ENCODE measurements around the gene CDKAL1.
"Not testable (repeated sequence)": the region's sequence is repeated elsewhere in the genome, so short reads cannot be mapped to it uniquely, and the experiment has no call there.

The CDKAL1 gene

DNA sequence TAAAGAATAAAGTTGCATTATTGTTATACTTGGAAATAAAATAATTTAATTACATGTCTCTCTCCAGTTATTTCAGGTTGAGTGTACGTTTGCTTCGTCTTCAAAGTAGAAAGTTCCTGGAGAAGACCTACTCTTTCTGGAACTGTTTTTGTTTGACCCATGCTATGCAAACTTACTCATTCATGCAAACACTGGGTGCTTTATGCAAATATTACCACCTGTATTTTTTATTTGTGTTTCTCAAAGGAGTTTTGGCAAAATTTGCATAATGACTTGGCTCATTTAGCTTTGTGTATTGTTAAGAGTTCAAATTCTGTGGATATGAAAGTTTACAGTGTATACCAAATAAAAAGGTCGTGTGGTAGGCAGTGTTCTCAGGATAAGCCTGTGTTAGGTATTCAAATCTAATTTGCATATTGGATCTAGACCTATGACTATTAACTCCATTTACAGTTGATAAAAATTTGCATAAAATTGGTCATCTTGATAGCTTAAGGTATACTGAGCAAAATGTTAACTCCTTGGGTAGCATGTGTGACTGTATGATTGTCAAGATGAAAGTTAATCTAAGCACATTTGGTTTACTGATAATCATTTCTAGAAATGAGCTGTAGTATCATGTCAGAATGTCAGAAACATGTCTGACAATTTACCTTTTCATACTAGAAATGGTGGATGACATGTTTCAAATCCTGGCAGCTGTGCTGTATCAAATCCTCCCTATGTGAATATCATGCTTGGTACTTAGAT, 65.2 kb downstream of the CDKAL1 start:
- DNase-seq = no peak

DNA sequence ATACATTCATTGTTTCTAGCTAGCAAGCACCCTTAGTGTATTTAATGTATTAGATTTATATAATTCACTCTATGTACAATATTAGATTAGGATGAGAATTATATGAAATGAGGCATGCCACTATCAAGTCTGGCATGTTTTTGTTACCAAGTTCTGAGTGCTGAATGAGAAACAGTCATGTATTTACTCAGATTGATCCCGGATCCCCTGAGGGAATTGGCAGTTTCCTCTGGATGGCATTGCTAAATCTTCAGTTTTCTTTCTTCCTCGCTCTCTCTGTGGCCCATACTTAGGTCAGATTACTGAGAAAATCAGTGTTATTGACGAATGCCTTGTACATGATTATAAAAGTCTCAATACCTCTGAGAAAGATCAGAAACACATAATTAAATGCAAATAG, 66.6 kb downstream of the CDKAL1 start:
- no peak for DNase-seq

DNA sequence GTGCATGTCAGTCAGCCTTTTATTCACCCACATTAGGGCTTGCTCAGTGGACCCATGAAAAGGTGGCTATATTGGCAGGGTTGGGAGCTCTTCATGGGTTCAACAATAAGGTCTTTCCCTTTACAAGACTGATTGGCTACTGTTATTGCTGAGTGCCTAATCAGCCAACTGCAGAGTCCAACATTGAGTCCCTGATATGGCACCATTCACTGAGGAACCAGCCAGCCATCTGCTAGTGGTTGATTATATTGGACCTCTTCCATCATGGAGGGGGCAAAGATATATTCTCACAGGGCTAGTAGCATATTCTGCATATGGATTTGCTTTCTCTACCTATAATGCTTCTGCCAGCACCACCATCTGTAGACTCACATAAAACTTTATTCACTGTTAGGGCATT, 69.9 kb downstream of the CDKAL1 start:
- no peak for DNase-seq

DNA sequence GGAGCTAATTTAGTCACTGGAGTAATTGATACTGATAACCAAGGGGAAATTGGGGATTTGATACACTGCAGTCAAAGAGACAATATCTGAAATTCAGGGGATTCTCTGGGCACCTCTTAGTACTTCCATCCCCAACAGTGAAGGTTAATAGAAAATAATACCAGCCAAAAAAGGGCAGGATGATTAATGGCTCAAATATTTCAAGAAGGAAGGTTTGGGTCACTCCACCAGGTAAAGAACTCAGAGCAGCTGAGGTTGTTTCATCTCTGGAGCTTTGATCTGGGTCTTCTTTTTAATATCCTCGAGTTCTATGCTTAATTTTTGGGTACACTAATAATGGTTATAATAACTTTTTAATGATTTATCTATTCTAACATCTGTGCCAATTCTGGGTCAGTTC, 70.8 kb downstream of the CDKAL1 start:
- DNase-seq = no peak

DNA sequence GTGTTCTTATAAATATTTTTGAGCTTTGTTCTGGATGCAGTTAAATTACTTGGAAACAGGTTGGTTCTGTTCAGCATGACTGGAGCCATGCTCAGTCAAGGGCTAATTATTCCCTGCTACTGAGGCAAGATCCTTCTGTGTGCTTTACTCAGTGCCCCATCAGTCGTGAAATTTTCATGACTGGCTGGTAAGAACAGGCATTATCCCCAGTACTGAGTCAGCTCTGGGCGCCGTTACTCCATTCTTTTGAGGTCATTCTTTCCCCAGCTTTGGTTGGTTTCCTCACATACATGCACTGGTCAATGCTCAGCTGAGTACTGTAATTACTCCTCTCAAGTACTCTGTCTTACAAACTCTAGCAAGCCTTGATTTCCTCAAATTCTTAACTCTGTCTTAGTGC, 71.3 kb downstream of the CDKAL1 start:
- DNase-seq = no peak

DNA sequence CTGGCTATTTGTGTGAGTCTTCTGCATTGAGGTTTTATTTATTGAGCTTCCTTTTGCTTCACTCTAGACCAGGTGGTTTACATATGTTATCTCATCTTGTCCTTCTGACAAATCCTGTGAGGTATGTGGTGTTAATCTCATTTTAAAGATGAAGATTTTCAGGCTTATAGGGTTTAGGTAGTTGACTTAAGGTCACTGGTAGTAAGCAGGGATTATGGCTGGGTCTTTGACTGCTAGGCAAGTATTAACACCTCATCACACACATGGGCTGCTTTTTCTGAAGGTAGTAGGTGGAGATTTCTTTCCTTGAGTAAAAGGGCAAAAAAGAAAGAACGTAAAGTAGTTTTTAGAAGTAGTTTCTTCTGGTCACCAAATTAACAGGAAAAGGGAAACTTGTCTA, 72.6 kb downstream of the CDKAL1 start:
- no peak for DNase-seq

DNA sequence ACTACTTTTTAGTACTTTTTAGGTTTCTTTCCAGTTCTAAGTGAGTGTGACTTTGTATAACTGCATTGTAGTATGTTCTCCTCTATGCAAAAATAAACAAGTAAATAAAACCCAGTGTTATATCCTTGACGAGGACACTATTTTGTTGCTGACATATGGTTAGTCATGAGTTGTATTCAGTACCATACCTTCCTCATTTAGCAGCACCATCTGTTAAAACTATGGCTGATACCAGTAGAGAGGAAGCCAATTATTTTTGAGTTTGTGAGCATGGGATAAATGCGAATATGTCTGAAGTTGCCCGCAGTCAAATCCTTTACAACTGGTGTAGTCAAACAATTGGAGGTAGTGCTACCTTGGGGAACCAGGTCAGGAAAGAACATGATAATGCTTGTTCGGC, 74.1 kb downstream of the CDKAL1 start:
- no peak for DNase-seq

DNA sequence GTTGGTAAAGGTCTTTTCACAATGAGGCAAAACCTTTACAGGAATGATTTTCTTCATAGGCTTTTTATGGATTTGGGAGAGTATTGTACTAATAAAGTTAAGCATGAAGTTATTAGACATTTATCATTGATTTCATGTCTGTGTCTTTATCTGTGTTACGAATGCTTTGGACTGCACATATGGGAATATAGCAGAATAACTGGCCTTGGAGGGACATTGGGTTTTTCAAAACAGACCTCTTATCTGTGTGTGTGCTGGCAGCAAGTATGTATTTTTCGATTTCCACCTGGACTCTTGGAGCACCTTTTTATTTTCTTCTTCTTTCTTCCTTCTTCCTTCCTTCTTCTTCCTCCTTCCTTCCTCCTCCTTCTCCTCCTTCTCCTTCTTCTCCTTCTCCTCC, 74.6 kb downstream of the CDKAL1 start:
- DNase-seq = no peak

DNA sequence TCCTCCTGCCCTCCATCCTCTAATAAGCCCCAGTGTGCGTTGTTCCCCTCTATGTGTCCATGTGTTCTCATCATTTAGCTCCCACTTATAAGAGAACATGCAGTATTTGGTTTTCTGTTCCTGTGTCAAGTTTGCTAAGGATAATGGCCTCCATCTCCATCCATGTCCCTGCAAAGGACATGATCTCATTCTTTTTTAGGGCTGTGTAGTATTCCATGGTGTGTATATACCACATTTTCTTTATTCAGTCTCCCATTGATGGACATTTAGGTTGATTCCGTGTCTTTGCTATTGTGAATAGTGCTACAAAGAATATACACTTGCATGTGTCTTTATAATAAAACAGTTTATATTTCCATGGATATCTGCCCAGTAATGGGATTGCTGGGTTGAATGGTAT, 75.7 kb downstream of the CDKAL1 start:
- not testable (repeated sequence) for DNase-seq

DNA sequence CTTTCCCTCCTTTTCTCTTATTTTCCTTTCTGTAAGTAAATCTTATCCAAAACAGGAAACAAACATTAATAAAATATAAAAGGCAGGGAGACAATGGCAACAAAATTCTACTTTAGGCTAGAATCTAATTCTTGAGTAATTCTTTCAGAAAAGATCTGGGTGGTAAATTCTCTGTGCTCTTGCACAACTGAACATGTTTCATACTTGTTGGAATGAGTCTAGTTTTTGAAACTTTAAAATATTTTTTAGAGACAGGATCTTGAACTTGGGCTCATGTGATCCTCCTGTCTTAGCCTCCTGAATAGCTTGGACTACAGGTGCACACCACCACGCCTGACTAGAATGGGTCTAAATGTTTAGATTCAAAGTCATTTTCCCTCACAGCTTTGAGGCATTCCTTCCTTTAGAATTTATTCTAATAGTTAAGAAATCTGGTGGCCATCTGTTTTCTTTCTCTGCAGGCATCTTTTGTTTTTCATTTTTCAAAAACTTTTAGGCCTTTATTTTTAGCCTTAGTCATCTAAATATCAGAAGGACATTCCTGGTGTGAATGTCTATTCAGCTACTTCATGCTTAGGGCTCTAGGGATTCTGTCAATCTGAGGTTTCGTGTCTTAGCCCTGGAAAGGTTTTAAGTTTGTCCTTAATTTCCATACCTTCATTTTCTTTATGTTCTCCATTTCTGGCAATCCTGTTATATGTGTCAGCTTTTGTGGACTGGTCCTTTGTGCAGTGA, 76.5 kb downstream of the CDKAL1 start:
- no peak for DNase-seq

DNA sequence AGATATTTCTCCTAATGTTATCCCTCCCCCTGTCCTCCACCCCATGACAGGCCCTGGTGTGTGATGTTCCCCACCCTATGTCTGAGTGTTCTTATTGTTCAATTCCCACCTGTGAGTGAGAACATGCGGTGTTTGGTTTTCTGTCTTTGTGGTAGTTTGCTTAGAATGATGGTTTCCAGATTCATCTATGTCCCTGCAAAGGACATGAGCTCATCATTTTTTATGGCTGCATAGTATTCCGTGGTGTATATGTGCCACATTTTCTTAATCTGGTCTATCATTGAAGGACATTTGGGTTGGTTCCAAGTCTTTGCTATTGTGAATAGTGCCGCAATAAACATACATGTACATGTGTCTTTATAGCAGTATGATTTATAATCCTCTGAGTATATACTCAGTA, 83.3 kb downstream of the CDKAL1 start:
- not testable (repeated sequence) for DNase-seq

DNA sequence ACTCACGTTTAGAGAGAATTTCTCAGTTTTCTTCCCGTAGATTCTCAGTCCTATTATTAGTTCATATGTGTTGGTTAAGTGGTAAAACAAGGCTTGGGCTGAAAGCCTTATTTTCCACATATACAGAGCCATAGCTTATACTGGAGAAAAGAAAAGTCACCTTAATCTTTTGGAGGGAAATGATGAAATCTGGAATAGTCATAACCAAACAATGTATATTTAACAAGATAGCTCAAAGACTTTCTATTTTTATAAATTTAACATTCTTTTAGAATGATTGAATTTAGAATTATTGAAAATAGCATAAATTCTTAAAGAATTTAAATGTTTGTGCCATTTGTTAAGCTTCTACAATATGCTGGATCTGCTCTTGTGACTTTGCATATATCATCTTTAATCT, 85.8 kb downstream of the CDKAL1 start:
- no peak for DNase-seq

DNA sequence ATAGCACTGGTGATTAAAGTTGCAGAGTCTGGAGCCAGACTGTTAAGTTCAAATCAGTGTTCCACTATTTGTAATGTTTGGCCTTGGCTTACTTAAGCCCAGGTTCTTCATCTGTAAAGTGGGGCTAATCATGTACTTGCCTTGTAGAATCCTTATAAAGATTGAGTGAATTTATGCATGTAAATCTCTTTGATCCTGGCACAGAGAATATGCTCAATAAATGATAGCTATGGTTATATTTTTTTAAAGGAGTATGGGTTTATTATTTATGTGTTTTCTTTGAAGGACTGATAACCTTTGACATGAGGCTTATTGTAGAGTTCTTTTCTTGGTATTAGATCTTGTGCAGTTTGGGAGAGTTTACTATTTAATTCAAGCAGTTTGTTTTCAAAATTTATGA, 89.5 kb downstream of the CDKAL1 start:
- DNase-seq = no peak

DNA sequence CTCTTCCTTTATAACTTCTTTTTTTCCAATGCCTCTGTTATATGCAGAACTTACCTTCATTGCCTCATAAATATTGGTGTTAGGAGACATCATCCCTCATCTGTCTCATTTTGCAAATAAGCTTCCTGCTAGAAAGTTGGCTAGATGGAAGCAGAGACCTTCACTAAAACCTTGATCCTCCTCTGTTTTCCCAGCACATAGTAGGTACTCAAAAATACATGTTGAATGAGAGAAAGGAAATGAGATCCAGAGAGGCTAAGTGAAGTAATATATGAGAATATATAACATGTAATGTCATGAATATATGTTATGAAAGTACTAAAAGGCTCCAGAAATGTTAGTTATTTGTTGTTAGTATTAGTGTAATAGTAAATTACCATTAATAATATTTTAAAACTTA, 91.9 kb downstream of the CDKAL1 start:
- DNase-seq = no peak

DNA sequence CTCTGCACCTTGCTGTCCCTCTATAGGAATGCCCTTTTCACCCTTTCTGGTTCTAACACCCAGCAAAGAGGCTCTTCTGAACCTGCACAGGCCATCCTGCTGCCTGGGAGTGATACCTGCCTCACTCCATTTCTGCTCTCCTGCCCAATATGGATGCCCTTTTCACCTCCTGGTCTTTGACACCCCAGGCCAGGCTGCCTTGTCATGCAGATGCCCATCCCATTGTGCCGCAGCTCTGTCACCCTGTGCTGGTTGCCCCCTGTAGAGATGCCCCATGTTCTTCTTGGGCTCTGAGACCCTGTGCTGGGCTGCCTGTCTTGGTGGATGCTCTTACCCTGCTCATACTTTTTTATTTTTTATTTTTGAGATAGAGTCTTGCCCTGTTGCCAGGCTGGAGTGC, 95.3 kb downstream of the CDKAL1 start:
- no peak for DNase-seq

DNA sequence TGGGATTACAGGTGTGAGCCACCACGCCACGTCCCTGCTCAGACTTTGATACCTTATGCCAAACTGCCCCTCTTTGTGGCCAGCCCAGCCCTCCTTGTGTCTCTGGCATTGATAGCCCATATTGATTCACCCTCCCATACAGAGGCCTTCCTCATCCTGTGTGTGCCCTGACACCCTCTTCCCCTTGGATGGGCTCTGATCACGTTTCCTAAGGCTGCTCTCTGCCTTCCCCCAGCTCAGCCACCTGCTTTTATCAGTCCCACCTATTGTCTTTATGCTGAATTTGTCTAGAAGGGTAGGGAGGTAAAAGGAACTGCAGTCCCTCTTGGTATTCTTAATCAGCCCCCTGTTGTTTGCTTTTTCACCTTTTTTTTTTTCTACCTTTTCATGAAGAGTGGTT, 95.9 kb downstream of the CDKAL1 start:
- DNase-seq = no peak

DNA sequence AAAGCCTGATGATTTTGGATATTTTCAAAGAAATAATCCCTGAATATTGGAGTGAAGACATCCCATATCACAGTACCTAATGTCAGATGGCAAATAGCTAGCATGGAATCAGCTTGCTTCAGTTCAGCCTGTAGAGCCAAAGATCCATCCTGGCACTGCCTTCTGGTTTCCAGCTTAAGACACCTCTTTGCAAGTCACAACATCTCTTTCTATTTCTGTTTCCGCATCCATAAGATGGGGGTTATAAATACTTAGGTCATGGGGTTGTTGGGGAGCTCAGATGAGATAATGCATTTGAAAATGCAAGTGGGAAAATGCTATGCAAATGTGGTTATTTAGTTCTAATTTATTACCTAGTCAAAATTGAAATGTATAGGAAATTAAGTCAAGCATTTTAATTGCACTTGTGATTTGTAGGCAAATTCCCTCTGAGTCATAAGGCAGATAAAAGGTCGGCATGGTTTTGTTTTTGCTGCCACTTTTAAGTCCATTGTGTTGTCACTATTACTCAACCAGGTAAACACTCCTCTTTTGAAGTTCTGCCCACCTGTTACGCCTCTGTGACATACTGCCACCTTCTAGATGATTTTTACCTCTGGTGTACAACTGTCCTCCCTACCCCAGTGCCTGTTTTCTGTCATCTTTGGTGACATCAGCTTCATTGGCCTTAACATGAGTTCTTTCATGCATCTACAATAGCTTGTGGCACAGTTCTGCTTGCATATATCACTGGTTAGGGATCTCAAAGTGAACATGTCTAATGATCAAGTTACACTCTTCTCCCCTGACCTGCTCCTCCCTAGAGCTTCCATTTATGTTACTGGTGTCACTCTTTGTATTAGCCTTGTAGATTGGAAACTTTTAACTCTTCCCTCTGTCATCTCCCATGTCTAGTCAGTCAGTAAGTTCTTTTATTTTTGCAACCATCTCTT, 96.6 kb downstream of the CDKAL1 start:
- no peak for DNase-seq

DNA sequence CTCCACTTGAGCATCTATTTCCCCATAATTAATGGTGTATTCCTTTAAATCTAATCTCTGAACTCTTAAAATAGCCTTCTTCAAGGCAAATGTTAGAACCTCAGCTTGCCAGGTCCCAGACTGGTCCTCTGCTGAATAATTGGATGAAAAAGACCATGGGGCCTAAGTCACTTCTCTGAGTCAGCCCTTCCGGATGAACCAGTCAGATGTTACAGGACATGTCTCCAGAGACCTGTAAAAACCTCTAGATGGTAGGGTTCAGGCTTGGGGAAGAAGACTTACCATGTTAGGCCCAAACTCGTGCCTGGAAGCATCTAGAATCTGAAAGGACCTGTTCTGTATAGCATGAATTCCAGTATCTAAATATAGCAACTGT, 97.3 kb downstream of the CDKAL1 start:
- no peak for DNase-seq

DNA sequence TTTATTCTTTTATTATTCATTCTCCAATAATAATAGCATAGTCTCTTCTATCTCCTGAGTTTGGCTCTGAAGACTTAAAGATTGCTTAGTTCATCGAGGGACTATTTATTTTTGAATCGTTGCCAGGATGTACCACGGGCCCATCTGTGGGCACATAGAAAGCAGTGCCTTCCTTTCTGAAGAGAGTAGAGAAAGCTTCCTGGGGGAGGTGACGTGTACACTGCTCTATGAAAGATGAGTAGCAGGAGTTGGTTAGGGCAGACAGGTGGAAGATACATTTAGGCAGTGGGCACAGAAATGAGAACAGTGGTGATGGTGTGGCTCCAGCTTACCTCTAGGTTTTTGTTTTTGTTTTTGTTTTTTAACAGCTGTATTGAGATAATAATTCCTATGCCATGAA, 98.4 kb downstream of the CDKAL1 start:
- DNase-seq = no peak

DNA sequence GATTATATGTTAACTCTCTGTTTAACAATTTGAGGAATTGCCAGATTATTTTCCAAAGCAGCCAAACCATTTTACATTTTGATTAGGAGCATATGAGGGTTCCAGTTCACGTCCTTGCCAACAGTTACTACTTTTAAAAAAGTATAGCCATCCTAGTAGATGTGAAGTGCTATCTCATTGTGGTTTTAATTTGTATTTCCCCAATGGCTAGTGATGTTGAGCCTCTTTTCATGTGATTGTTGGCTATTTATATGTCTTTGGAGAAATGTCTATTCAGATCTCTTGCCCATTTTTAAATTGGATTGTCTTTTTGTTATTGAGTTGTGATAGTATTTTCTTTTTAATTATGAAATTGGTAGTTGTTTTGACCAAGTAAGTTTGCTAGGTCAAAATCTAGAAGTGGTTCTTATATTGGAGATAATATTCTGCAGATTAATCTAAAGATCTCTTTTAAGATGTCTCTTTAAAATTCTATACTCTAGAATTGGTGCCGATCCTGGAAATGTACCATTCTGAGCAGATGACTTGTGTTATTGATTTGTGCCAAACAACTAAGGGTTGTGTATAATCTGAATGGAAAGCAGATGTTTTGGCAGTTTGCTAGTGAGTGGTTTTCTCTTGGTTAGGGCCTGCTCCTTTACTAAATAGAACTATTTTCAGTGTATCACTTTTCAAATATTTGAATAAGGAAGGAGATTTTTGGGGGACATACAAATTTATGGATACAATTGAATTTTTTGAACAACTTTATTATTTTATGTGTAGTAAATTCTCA, 99.5 kb downstream of the CDKAL1 start:
- DNase-seq = no peak

DNA sequence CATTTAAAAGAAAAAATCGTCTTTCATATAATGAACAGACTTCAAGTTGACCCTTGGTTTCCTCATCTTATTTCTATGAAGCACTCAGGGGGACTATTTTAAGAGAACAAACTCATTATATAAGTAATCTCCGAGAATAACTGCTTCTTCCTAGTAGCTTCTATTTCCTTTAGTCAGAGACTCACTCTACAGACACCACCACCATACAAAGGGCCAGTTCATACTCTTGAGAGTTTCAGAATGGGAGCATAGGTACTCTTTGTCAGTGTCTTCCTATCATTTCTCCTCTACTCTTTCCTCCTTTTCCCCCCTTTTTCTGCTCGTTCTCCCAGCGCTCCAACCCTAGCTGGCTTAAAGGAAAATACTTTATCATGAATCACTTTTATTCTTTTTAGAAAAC, 104.9 kb downstream of the CDKAL1 start:
- DNase-seq = no peak

DNA sequence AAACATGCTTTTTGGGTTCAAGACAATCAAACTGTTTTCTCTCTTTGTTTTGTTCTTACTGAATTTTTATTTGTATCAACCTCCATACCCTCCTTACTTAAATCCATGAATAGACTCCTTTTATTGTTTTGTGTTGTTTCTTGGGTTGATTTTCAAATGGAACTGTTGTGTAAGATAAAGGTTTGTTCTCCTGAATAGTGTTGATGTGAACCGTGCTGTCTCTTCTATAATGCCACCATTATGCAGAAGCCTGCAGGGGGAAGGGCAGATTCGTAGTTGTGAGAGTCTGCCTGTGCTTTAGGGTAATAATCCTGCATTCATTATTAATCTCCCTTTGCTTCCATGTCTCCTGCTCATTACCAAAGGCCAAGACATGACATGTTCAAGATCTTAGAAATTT, 105.9 kb downstream of the CDKAL1 start:
- no peak for DNase-seq

DNA sequence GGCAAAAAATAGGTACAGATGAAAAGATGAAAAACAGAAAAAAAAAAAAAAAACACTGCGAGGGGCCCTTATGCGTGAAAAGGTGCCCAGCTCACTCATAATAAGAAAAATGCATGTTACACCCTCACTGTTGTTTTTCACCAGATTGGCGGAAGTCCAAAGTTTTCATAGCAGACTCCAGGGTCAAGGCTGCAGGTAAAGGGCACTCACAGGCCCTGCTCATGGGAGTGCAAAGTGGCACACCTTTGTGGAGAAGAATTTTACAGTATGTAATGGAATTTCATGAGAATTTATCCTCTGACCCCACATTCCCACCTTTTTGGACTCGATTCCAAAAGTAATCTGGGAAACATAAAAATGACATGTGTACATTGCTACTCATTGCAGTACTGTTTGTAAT, 108.2 kb downstream of the CDKAL1 start:
- DNase-seq = no peak

Measured in CD4-positive, alpha-beta T cell treated with Interferon gamma for 1 hour (primary cell).